A549 treated with DMSO at 1 μM for 4 hours (cell line): ENCODE data around the gene MTSS2. TPM values are rescaled to one million over a fixed set of nuclear protein-coding genes. Genes with fewer than 3 reads are reported as not detected.

ENCODE experiments used
- total RNA-seq: library from RNA; stranded (reverse); fragments of 200-300 nt; extraction: Qiagen RNA extraction; gene quantifications from 5 replicates; pipeline ENCODE4 v1.2.3, GENCODE V29; 2022; ENCODE audit warnings: low read depth

Gene MTSS2
- 35.8 to 45.3 TPM (median 41.4 TPM) in 5 replicates for total RNA-seq

GRCh38 chr16:70685938-70686375 is at the start of gene MTSS2:
Gene MTSS2, minus strand, starts transcription at chr16:70686053. Its CDS starts 262 bp downstream, at chr16:70685791.

GRCh38 chr16:70646260-70647241 is 39.3 kb downstream of the MTSS2 start, which contains the start of gene IL34:
Gene IL34, plus strand, starts transcription at chr16:70646559. Its CDS starts 389 bp downstream, at chr16:70646948.

Other genes starting within 250 kb of the MTSS2 start
- gene ST3GAL2, start 247.0 kb downstream of the MTSS2 start, total RNA-seq, result 20.3 to 28.4 TPM (median 23.0 TPM) in 5 replicates
- 4.2 to 6.2 TPM (median 5.4 TPM) in 5 replicates for gene FCSK, start 231.5 kb downstream of the MTSS2 start, total RNA-seq
- gene COG4, start 162.5 kb downstream of the MTSS2 start, total RNA-seq, result 25.8 to 36.1 TPM (median 32.5 TPM) in 5 replicates
- 125 to 232 TPM (median 221 TPM) in 5 replicates for gene SF3B3, start 162.2 kb downstream of the MTSS2 start, total RNA-seq
- 0.38 to 0.93 TPM (median 0.74 TPM) in 5 replicates for gene IL34, start 39.5 kb downstream of the MTSS2 start, total RNA-seq
- gene VAC14, start 115.1 kb upstream of the MTSS2 start, total RNA-seq, result 30.4 to 37.6 TPM (median 32.4 TPM) in 5 replicates